ENCODE data around the gene ORM2. TPM values are rescaled to one million over a fixed set of nuclear protein-coding genes. Genes with fewer than 3 reads are reported as not detected.

ORM2 gene
- total and polyA plus RNA-seq, 9 donors, result 0.52 to 2.6 (median 0.82) TPM; not detected in 6

GRCh38 chr9:114341152-114341830 is 11.6 kb downstream of the ORM2 start:
- intact Hi-C loops (cut with DNase I), result no loop called here
- Histone ChIP-seq H3K9me3 (no peaks in the 10 kb centered on the region), H3K27me3 (no peaks in the 10 kb centered on the region), H3K36me3 (no peaks in the 10 kb centered on the region), H3K27ac (no peak overlapping the region), H3K4me1 (ENCODE audit: insufficient read depth) (no peaks in the 10 kb centered on the region), H3K4me3 (no peak overlapping the region)
- DNase-seq, result no peak
- WGBS, 3 donors, result 82 to 85% (median 84%) methylated on average over 12 of the region's 12 CpGs
- TF ChIP-seq EP300 (IDR thresholded peaks at IDR 0.05), result no peak
- TF ChIP-seq CTCF (IDR thresholded peaks at IDR 0.05), result no peak
- TF ChIP-seq POLR2A (IDR thresholded peaks at IDR 0.05), result no peak

GRCh38 chr9:114341991-114342390 is 12.3 kb downstream of the ORM2 start:
- Histone ChIP-seq H3K36me3 (no peaks in the 10 kb centered on the region), H3K4me1 (ENCODE audit: insufficient read depth) (no peaks in the 10 kb centered on the region), H3K9me3 (no peaks in the 10 kb centered on the region), H3K4me3 (no peak overlapping the region), H3K27me3 (no peaks in the 10 kb centered on the region), H3K27ac (no peak overlapping the region)
- TF ChIP-seq CTCF (IDR thresholded peaks at IDR 0.05) (no peak), POLR2A (IDR thresholded peaks at IDR 0.05) (no peak), EP300 (IDR thresholded peaks at IDR 0.05) (no peak)
- DNase-seq, result no peak
- WGBS, 3 donors, result 87 to 94% (median 89%) methylated on average over 4 of the region's 4 CpGs
- intact Hi-C loops (cut with DNase I), result no loop called here

GRCh38 chr9:114342755-114343440 is 13.2 kb downstream of the ORM2 start:
- 83 to 87% (median 87%) methylated on average over 5 of the region's 5 CpGs for WGBS, 3 donors
- no peaks in the 10 kb centered on the region for H3K36me3 ChIP-seq

More at GRCh38 chr9:114342755-114343440, 13.2 kb downstream of the ORM2 start:
- no peak for DNase-seq
- Histone ChIP-seq H3K4me3 (no peak overlapping the region), H3K27ac (no peak overlapping the region), H3K27me3 (no peaks in the 10 kb centered on the region), H3K4me1 (ENCODE audit: insufficient read depth) (no peaks in the 10 kb centered on the region), H3K9me3 (no peaks in the 10 kb centered on the region)
- intact Hi-C loops (cut with DNase I), result no loop called here
- TF ChIP-seq CTCF (IDR thresholded peaks at IDR 0.05) (no peak), EP300 (IDR thresholded peaks at IDR 0.05) (no peak), POLR2A (IDR thresholded peaks at IDR 0.05) (no peak)
